ENCODE measurements around the gene SLC25A20. TPM values are rescaled to one million over a fixed set of nuclear protein-coding genes. Genes with fewer than 3 reads are reported as not detected.

SLC25A20 gene
- total RNA-seq, 1 donor from 2014 or later: 23.7 TPM

DNA sequence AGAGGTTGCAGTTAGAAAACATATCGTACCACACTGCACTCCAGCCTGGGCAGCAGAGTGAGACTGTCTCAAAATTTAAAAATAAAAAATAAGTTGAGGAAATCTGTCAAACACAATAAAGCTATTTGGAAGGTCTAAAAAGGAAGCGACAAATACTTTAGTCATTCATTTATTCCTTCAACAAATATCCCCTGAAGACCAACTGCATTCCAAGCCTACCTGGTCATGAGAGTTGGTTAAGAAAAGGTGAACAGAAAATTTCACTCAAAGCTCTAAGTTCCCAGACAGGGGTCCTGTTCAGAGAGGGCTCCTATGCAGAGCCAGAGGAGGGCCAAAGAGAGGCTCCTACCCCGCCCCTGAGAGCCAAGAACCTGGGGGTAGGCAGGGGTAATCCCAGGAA is 35.6 kb downstream of the SLC25A20 start:
- TF ChIP-seq CTCF (IDR thresholded peaks at IDR 0.05): no peak
- peaks cover 19% of the 10 kb centered on the region for H3K36me3 Mint-ChIP-seq (ENCODE audit: low read depth)
- peak; percentile 4 for DNase-seq (ENCODE audit: low spot score)
- no peak overlapping the region for H3K27ac Mint-ChIP-seq (ENCODE audit: unreplicated experiment)
- H3K4me3 Mint-ChIP-seq (ENCODE audit: unreplicated experiment): no peak overlapping the region
- H3K9me3 Mint-ChIP-seq (ENCODE audit: low read depth): no peaks in the 10 kb centered on the region
- no peaks in the 10 kb centered on the region for H3K27me3 Mint-ChIP-seq (ENCODE audit: low read depth)
- no peaks in the 10 kb centered on the region for H3K4me1 Mint-ChIP-seq (ENCODE audit: low read depth)

DNA sequence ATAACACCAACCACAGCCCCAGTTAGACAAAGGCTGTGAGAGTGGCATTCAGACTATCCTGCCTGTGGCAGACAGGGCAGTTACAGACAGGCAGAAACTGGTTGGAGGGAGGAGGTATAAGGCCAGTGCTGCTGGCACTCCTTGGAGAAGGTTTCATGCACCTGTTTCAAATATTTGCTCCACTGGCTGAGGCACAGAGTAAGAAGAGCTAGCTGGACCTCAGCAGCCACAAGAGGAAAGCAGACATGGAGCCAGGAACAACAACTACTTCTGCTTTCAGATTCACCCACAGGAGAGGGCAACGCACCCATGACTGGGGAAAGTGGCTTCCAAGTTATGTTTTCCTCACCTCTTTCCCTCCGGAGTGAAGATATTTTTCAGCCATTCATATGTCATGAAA is 39.5 kb downstream of the SLC25A20 start:
- H3K27ac Mint-ChIP-seq (ENCODE audit: unreplicated experiment): no peak overlapping the region
- TF ChIP-seq CTCF (IDR thresholded peaks at IDR 0.05): no peak
- no peaks in the 10 kb centered on the region for H3K4me1 Mint-ChIP-seq (ENCODE audit: low read depth)
- H3K36me3 Mint-ChIP-seq (ENCODE audit: low read depth): peaks cover 23% of the 10 kb centered on the region
- H3K4me3 Mint-ChIP-seq (ENCODE audit: unreplicated experiment): no peak overlapping the region
- H3K27me3 Mint-ChIP-seq (ENCODE audit: low read depth): no peaks in the 10 kb centered on the region
- H3K9me3 Mint-ChIP-seq (ENCODE audit: low read depth): no peaks in the 10 kb centered on the region
- no peak for DNase-seq (ENCODE audit: low spot score)

- no peaks in the 10 kb centered on the region for H3K9me3 Mint-ChIP-seq (ENCODE audit: low read depth)
- H3K4me3 Mint-ChIP-seq (ENCODE audit: unreplicated experiment): no peak overlapping the region
- no peak for TF ChIP-seq CTCF (IDR thresholded peaks at IDR 0.05)
- H3K27me3 Mint-ChIP-seq (ENCODE audit: low read depth): no peaks in the 10 kb centered on the region
- H3K36me3 Mint-ChIP-seq (ENCODE audit: low read depth): peaks cover 23% of the 10 kb centered on the region
- no peak for DNase-seq (ENCODE audit: low spot score)
- no peaks in the 10 kb centered on the region for H3K4me1 Mint-ChIP-seq (ENCODE audit: low read depth)
- no peak overlapping the region for H3K27ac Mint-ChIP-seq (ENCODE audit: unreplicated experiment)
These were observed 40.0 kb downstream of the SLC25A20 start for GRCh38 chr3:48858709-48859108.

DNA sequence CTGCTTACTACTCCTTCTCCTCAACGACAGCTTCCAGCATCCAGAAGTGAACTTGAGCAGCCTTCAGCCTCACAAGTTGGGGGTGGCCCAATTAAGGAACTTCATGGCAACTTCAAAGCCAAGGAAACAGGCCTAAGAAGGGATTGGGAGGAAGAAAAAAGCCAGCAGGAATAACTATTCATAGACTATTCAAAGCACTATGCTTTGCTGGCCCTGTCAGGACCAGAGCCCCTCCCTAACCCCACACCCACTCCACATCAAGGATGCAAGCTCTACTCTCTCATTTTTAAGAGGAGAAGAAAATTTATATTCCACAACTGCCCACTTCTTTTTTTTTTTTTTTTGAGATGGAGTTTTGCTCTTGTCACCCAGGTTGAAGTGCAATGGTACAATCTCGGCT is 41.0 kb downstream of the SLC25A20 start:
- DNase-seq (ENCODE audit: low spot score): peak; percentile 4
- Mint-ChIP-seq H3K36me3 (ENCODE audit: low read depth) (peaks cover 22% of the 10 kb centered on the region), H3K4me3 (ENCODE audit: unreplicated experiment) (no peak overlapping the region), H3K4me1 (ENCODE audit: low read depth) (no peaks in the 10 kb centered on the region), H3K27ac (ENCODE audit: unreplicated experiment) (no peak overlapping the region), H3K9me3 (ENCODE audit: low read depth) (no peaks in the 10 kb centered on the region), H3K27me3 (ENCODE audit: low read depth) (no peaks in the 10 kb centered on the region)
- TF ChIP-seq CTCF (IDR thresholded peaks at IDR 0.05): no peak

DNA sequence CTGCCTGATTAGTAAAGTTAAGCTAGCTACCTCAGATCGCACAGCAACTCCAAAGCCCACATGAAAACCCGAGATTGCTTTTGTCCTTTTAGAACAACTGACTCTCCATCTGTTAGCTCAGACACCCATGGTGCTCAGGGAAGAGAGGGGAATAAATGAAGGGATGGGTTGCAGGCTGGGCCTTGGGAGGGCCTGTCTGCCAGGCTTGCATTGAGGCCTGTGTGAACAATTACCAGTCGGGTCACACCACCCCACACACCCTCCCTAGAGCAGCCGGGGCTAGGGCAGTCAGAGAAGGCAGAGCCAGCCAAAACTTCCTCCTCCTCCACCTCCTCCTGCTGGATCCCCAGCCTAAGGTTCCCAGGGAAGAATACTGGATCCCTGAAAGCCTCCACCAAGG is 42.2 kb downstream of the SLC25A20 start:
- peaks cover 16% of the 10 kb centered on the region for H3K36me3 Mint-ChIP-seq (ENCODE audit: low read depth)
- no peak for TF ChIP-seq CTCF (IDR thresholded peaks at IDR 0.05)
- no peaks in the 10 kb centered on the region for H3K9me3 Mint-ChIP-seq (ENCODE audit: low read depth)
- H3K4me3 Mint-ChIP-seq (ENCODE audit: unreplicated experiment): no peak overlapping the region
- no peaks in the 10 kb centered on the region for H3K27me3 Mint-ChIP-seq (ENCODE audit: low read depth)
- no peak overlapping the region for H3K27ac Mint-ChIP-seq (ENCODE audit: unreplicated experiment)
- peak; percentile 59 for DNase-seq (ENCODE audit: low spot score)
- H3K4me1 Mint-ChIP-seq (ENCODE audit: low read depth): no peaks in the 10 kb centered on the region

All from chondrocyte (in vitro differentiated cells).